HL-60/S4 treated with retinoic acid at 250 ng/mL for 4 days and 3 days (cell line): Measurements from ENCODE around the gene CPLANE2.
"Not testable (repeated sequence)": the region's sequence is repeated elsewhere in the genome, so short reads cannot be mapped to it uniquely, and the experiment has no call there.

Source experiments
- in situ Hi-C: fragments of 300-500 bp; cut with MboI; formaldehyde crosslinking; loops from 2 replicates; pipeline ENCODE4 v1.7.0; 2022; ENCODE audit warnings: low sequenced_read_pairs

The CPLANE2 gene

DNA sequence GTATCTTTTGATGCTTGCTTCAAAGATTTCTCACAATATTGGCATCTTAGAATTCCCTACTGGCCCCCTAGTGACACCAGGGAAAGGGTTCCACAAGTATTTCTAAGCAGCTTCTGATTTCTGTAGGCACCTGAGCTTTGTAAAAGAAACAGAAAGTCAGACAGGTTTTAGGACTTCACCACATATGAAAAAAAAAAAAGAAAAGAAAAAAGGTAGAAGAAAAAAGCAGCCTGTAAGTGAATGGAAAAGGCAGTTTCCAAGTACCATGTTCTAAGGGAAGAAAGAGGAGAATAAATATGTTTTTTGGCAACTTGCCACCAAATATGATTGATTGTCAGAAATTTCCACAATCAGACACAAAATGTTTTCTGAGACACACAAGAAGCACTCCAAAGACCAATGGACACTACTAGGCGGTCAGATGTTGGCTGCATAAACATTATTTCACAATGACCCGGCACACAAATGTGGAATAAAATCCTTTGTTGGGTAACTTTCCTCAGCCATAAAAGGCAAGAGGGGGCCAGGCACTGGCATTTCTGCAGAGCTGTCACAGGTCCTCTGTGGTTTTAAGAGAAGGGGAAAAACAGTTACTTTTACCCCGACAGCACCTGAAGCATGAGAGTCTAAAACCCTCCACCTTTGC is 12.7 kb upstream of the CPLANE2 start:
- in situ Hi-C loops = no loop called here

DNA sequence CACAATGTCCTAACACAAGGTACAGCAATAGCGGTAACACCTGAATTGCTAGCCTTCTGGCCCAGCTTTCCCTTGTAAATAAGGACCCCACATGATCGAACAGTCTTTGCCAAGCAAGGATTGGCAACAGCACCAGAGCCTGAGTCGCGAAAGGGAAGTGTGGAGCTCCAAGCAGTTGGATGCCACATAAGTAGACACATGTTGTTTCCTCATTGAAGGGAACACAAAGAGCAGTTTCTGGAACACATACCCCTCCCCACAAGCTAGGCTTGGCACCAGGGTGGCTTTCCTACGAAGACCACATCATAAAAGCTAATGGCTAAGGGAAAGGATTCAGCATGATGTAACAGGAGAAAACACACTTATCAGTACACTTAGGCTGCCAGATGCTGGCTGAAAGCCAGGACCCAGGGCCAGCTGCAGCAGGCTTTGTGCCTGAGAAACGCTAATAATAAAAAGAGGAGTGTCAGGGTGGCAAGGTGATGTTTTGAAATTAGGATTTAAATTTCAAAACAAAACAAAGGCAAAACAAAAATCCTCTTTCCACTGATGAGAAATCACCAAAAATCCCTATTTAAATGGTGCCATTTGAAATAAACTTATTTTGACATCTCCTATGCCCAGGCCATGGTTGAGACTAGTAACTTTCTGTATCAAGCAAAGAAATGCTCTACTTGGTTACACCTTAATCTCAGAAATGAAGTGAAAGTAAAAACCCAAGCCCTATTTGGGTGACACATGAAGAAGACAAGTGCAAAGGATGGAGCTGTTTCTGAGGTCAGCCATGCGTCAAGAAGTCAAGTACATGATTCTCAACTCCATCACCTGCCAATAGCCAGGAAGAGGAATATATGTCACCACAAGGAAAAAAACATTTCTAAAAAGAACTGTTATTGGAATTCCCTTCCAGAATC is 11.9 kb upstream of the CPLANE2 start:
- in situ Hi-C loops = no loop called here

DNA sequence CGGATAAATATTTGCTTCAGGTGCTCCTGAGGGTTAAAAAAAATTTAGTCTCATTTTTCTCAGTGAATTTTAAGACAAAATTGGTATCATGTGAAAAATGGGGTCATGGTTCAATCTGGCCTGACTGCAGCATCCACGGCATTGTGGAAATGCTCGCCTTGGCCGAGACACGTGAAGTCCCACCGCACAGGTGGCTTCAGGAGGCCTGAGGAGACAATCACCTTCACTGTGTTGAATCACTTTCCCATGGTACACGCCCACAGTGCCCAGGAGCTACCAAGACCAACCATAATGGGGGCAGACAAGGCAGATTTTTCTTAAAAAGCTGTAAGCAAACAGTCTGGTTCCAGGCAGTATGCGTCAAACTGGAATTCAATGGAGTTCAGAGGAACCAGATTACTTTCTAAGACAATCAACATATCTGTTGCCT is 11.0 kb upstream of the CPLANE2 start:
- in situ Hi-C loops = no loop called here

DNA sequence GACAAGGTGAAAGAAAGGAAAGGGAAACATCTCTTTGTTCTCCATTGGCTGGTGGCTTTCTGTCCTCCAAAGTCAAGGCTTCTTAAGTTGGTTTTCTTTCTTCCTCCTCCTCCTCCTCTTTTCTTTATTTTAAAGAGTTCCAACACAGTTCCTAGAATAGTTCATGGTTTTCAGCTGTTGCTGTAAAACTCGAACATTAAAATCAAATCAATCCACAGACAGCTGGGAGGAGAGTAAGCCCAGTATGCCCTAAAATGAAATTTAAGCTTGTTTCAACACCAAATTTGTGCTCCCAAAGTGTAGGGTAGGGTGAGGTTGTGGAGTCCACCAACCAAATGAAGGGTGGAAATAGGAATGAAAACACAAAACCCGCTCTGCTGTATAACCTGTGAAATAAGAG is 10.5 kb upstream of the CPLANE2 start:
- in situ Hi-C loops = no loop called here

DNA sequence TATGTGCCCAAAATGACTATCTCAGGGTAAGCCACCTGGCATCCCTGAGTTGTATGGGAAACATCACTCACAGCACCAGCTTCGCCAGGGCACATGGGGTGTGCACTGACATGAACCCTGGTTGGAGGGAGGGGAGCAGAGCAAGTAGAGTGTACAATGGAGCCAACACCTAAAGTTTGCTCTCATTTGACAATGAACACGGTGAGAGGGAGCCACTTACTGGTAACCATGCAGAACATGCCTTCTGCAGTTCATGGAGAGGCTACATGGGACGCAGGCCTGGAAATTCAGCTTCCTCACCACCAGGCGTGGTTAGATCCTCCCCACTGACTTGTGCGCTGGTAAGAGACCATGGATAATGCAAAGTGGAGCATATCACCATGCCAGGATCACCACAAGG is 10.0 kb upstream of the CPLANE2 start:
- in situ Hi-C loops = no loop called here

DNA sequence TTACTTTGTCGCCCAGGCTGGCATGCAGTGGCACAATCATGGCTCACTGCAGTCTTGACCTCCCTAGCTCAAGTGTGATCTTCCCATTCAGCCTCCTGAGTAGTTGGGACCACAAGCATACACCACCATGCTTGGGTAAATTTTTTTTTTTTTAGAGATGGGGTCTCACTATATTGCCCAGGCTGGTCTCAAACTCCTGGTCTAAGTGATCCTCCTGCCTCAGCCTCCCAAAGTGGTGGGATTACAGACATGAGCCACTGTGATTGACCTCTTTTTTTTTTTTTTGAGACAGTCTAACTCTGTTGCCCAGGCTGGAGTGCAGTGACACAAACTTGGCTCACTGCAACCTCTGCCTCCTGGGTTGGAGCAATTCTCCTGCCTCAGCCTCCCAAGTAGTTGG is 9.3 kb upstream of the CPLANE2 start:
- in situ Hi-C loops = not testable (repeated sequence)

DNA sequence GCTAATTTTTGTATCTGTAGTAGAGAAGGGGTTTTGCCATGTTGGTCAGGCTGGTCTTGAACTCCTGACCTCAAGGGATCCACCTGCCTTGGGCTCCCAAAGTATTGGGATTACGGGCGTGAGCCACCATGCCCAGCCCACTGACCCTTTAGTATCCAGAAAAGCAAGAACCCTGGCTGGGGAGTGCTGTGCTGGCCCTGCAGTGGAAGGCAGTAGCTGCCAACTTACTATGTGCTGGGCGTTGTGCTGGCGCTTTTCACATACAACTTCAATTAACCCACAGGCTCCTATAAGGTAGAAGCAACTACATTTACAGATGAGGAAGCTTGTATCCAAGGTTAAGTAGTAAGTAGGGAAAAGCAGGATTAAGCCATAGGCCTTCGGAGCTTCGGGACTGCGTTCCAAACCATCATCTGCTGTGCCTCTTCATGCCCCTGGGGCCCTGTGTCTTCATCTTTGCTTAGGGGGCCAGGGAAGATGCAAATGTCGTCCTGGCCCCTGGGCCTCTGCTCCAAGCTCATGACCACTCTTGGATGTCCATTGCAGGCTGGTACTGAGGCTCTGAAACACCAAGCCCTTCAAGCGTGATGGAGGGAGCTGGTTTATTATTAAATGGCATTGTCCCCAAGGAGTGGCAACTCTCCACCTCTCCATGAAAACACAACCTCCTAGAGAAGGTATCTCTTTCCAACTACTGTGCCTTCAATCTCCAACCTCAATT is 8.7 kb upstream of the CPLANE2 start:
- in situ Hi-C loops = no loop called here

DNA sequence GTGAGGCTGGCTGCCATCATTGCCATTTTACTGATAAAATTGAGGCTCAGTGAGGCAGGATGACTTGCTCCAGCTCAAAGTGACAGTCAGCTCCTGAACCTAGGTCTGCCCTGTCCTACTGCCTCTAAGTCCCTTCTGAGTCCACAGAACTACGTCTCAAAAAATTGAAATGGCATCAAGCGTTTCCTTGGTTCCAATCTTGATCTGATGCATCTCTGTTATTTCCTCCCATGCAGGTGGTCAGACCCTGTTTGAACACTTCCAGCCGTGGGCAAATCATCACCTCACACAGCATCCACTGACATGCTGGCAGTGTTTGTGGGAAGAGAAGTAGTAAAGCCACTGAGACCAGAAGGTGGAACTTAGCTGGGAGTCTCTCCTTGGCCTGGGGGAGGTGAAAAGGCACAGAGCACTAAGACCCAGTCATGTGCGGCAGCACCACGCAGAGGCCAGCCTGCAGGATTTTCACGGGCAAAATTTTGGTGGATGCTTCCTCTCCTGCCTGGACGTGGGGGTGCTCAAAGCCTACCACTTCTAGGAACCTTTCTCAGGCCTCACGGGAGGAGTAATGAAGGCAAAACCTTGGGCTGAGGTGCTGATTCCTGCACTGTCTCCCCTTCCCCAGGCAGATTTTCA is 7.8 kb upstream of the CPLANE2 start:
- in situ Hi-C loops = no loop called here

DNA sequence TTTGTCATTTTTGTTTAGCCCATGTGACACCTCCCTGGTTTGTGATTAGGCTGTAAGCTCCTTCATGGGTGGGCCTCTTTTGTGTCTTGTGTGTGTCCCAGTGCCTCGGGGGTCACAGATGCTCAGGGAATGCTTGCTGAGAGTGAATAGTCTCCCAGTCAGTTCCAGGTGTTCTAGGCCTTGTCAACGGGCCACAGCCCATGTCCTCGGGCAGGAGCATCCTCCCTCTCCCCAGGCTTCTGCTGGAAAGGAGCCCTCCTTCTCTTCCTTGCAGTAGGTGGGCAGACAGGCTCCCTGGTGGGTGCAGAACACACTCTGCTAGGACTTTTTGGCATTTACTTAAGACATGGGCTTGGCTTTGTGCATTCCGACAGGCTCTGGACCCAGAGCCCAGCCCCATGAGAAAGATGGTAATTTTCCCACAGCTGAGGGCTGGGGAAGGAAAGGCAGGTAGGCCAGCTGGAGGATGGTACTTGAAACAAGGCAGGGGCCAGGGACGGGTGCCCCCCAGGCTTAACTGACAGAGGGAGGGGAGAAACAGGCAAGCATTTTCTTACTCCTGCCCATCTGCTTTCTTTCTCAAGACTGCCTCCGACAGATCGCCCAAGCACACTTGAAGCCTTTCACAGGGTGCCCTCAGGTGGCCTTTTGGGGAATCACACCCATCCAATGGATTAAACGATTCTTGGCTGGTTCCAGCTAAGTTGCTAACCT is 7.1 kb upstream of the CPLANE2 start:
- in situ Hi-C loops = no loop called here

DNA sequence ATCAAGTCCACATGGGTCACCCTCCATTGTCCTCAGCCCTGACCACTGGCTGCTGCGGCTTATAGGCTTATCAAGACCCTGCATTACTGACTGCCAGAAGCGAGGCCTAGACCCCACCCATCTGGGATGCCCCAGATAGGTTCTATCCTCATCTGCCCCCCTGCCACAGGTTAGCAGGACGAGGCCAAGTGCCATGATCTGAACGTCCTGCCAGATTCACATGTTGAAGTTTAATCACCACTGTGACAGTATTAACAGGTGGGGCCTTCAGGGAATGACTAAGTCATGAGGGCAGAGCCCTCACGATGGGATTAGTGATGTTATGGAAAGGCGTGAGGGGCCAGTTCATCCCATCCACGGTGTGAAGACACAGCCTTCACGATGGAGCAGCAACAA is 6.2 kb upstream of the CPLANE2 start:
- in situ Hi-C loops = no loop called here

DNA sequence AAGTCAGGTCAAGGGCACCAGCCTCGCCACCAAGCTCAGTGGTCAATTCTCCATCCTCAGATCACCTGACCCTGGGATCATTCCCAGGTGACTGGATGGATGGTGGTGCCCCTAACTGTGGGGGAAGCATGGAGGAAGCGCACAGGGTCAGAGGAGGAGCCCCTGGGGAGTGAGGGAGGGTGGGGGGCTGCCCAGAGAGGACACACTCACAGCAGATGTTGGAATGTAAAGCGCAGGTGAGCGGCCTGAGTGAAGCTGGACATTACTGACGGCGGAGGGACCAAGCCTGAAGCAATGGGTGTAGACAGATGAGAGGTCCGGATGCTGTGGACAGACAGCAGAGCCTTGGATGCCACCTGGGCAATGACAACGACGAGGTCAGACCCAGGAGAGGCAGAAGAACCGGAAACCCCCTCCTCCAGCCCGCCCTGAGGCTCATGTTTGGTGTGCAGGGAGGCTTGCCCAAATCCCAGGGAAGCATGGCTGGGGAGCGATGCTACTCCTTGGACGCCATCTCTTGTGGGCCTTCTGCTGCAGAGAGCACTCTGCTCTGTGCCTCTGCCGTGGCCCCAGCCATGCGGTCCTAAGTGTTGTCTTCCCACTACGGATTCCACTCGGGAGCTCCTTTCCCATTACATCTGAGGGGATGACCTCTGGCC is 5.7 kb upstream of the CPLANE2 start:
- in situ Hi-C loops = no loop called here

DNA sequence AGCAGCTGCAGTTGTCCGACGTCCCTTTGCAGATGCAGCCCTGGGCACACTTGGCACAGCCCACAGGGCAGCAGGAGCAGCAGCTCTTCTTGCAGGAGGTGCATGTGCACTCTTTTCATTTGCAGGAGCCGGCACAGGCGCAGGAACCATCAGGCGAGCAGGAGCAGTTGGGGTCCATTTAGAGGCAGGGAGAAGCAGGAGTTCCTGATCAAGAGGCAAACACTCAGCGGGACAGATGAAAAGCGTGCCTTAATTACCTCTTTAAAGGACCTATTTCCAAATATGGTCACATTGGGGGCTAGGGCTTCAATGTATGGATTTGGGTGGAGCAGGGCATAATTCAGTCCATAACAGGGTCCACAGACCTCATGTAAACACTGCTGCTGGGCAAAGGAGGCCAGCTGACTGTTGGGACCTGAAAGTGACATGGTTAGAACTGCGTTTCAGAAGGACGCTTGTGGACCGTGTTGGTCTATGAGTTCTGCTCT is 4.3 kb upstream of the CPLANE2 start:
- in situ Hi-C loops = no loop called here

DNA sequence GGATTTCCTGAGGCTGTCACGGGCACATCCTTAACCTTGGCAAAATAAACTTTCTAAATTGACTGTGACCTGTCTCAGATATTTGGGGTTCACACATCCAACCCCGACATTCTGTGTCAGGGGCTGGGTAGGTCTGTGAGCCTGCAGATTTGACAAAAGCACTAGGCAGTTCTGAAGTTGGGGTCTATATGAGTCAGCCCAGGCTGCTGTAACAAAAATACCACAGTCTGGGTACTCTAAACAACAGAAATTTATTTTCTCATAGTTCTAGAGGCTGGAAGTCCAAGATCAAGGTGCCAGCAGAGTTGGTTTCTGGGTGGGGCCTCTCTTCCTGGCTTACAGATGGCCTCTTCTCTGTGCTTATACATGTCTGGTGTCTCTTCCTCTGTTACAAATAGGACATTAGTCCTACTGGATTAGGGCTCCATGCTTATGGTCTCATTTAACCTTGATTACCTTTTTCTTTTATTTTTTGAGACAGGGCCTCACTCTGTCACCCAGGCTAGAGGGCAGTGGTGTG is 3.0 kb upstream of the CPLANE2 start:
- in situ Hi-C loops = no loop called here

DNA sequence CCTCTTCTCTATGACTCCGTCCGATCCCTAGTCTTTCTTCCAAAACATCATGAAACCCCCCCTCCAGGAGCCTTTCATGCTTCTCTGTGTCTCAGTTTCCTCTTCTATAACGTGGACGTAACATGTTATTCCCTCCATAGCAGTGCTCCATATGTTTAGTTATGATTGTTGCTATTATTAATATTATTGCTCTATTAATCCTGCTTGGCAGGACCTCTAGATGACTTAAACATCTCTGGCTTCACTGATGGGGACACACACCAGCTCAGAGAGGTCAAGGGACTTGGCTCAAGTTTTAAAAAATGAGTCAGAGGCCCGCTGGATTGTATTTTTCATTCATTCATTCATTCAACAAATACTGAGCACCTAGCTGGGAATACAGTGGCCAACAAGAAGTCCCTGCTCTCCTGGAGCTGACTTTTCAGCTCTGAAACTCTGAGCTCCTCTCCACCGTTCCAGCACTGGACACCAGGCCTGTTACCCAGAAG is 404 bp upstream of the CPLANE2 start:
- in situ Hi-C loops = no loop called here

DNA sequence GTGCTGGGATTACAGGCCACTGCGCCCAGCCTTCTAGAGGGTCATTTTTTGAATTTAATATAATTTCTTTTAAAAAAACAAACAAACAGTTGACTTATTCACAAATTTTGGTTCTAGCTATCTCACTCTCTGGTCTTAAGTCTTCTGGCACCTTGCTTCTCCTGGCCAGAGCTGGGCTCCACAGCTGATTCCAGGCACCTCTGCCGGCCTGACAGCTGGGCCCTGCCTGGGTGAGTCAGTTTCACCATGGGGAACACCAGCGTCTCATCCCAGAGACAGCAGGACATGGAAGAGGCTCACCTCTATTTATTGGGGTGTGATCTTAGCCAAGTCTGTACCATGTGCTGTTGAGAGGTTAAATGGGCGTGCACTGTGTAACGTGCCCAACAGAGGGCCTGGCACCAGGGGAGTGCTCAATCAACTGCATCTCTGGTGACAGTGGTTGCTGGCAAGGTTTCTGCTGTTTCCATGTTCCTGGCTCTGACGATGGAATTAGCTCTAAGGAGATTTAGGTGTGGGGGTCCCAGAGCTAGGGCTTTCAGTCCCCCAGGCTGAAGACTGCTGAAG is 956 bp downstream of the CPLANE2 start:
- in situ Hi-C loops = no loop called here

DNA sequence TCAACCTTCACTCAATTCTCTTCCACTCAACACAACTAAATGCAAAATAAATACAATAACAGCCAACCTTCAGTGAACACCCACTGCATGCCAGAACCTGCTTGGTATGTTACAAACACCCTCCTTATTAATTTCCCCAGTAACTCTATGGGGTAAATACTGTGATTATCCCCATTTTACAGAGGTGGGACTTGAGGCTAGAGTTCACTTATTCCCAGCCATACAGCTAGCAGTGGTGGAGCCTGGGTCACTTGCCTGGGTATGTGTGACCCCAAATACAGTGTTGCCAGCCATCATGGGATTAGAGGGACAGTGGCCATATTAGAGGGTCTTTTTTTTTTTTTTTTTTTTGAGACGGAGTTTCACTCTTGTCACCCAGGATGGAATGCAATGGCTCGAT is 1.6 kb downstream of the CPLANE2 start:
- in situ Hi-C loops = no loop called here

DNA sequence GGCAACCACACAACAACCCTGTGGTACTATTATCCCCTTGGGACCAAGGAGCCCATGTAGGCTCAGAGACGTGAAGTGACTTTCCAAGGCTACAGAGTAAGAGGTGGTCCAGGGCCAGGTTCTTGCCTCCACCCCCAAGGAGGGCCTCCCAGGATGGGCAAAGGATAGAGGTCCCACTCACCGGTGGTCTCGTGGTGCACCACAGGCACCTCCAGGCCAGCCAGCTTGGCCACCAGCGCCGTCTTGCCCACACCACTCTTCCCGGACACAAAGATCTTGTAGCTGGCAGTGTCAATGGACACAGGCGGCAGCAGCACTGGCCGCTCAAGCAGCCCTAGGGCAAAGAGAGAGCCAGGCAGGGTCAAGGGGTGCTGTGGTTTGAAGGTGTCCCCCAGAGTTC is 3.6 kb downstream of the CPLANE2 start:
- in situ Hi-C loops = no loop called here

DNA sequence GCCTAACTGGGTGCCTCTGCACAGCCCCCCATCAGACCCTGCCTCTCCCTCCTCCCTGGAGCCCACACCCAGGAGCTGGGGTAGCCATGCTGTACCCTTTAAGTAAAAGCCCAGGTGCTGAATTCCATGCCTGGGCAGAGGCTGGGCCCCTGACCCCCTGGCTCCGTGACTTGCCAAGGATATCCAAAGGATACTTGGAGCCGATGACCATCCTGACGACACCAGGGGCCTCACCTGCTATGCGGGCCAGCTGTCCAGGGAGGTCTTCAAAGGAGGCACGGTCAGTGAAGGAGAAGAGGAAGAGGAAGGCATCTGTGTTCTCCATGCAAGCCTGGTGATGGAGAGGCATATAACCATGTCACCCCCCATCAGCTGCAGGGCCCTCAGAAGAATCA is 4.7 kb downstream of the CPLANE2 start:
- in situ Hi-C loops = no loop called here
